Measurements from ENCODE around the gene SHANK3. TPM values are rescaled to one million over a fixed set of nuclear protein-coding genes. Genes with fewer than 3 reads are reported as not detected.

SHANK3 gene
- total RNA-seq, 5 donors from 2014 or later (not counting 1 experiment from before 2014, with no cell fraction given), result 0.22 to 0.47 (median 0.28) TPM

GRCh38 chr22:50673231-50674129 is 857 bp downstream of the SHANK3 start:
- ATAC-seq (replicated peaks in 1 of 4) (peak in 2 of 4 experiments; percentile 14 to 66), DNase-seq (peak in 23 of 35 experiments; percentile 16 to 57 (median 38))
- ChIA-PET CTCF (interaction anchor here in 1 of 2 donors (0.7 kb wide), 1 partner anchor 84 kb away, joined by 4 read pairs; no protein-coding TSS in a partner anchor), POLR2A (no interaction called here)
- 2% methylated on average over 28 of the region's 69 CpGs for WGBS (ENCODE audit: insufficient coverage)
- H3K4me1 Mint-ChIP-seq, result peaks cover 19 to 24% (median 22%) of the 10 kb centered on the region in 3 donors
- no peaks in the 10 kb centered on the region for H3K36me3 Mint-ChIP-seq
- H3K27ac Mint-ChIP-seq, result no peak overlapping the region
- peaks cover 35 to 40% of the 10 kb centered on the region in 2 donors for H3K27me3 Mint-ChIP-seq
- H3K9me3 Mint-ChIP-seq, result no peaks in the 10 kb centered on the region
- Histone ChIP-seq H3K9me3 (no peaks in the 10 kb centered on the region), H3K27me3 (replicated peaks in 1 of 2; ENCODE audit: control insufficient read depth in 2 of 2, extremely low read depth in 1 of 2, insufficient read depth in 2 of 2, low read length in 1 of 2) (peaks cover 0 to 68% of the 10 kb centered on the region in 2 experiments), H3K27ac (ENCODE audit: low read length) (no peak overlapping the region), H3K4me1 (ENCODE audit: control insufficient read depth in 1 of 2, extremely low read depth in 1 of 2, insufficient read depth in 2 of 2, low read length in 2 of 2) (peaks cover 0 to 20% of the 10 kb centered on the region in 2 experiments), H3K4me3 (ENCODE audit: control insufficient read depth in 1 of 2, extremely low read depth in 1 of 2, low read length in 1 of 2) (peak overlapping the region; percentile 26 to 60), H3K36me3 (ENCODE audit: control insufficient read depth in 2 of 2, extremely low read depth in 1 of 2, insufficient read depth in 1 of 2, low read length in 1 of 2) (no peaks in the 10 kb centered on the region)
- H3K4me3 Mint-ChIP-seq, result peak overlapping the region; percentile 60 to 71 (median 62)

GRCh38 chr22:50674130-50674500 is 1.5 kb downstream of the SHANK3 start:
- Histone ChIP-seq H3K9me3 (no peaks in the 10 kb centered on the region), H3K4me3 (ENCODE audit: control insufficient read depth in 1 of 2, extremely low read depth in 1 of 2, low read length in 1 of 2) (no peak overlapping the region), H3K27me3 (replicated peaks in 1 of 2; ENCODE audit: control insufficient read depth in 2 of 2, extremely low read depth in 1 of 2, insufficient read depth in 2 of 2, low read length in 1 of 2) (peaks cover 0 to 68% of the 10 kb centered on the region in 2 experiments), H3K27ac (ENCODE audit: low read length) (no peak overlapping the region), H3K4me1 (ENCODE audit: control insufficient read depth in 1 of 2, extremely low read depth in 1 of 2, insufficient read depth in 2 of 2, low read length in 2 of 2) (peaks cover 0 to 20% of the 10 kb centered on the region in 2 experiments), H3K36me3 (ENCODE audit: control insufficient read depth in 2 of 2, extremely low read depth in 1 of 2, insufficient read depth in 1 of 2, low read length in 1 of 2) (no peaks in the 10 kb centered on the region)
- DNase-seq (peak in 2 of 35 experiments; percentile 13 to 18), ATAC-seq (replicated peaks in 1 of 4) (peak; percentile 14 to 27 (median 26))
- no peak overlapping the region for H3K27ac Mint-ChIP-seq
- peaks cover 35 to 40% of the 10 kb centered on the region in 2 donors for H3K27me3 Mint-ChIP-seq
- H3K9me3 Mint-ChIP-seq, result no peaks in the 10 kb centered on the region
- H3K36me3 Mint-ChIP-seq, result no peaks in the 10 kb centered on the region
- 0% methylated on average over 16 of the region's 43 CpGs for WGBS (ENCODE audit: insufficient coverage)
- H3K4me1 Mint-ChIP-seq, result peaks cover 19 to 24% (median 22%) of the 10 kb centered on the region in 3 donors
- ChIA-PET POLR2A (no interaction called here), CTCF (no interaction called here)
- peak overlapping the region in 1 of 3 donors; percentile 71 for H3K4me3 Mint-ChIP-seq

GRCh38 chr22:50674606-50675552 is 2.3 kb downstream of the SHANK3 start:
- Histone ChIP-seq H3K9me3 (no peaks in the 10 kb centered on the region), H3K4me1 (ENCODE audit: control insufficient read depth in 1 of 2, extremely low read depth in 1 of 2, insufficient read depth in 2 of 2, low read length in 2 of 2) (peaks cover 0 to 20% of the 10 kb centered on the region in 2 experiments), H3K4me3 (ENCODE audit: control insufficient read depth in 1 of 2, extremely low read depth in 1 of 2, low read length in 1 of 2) (peak overlapping the region in 1 of 2 donors; percentile 44), H3K27me3 (replicated peaks in 1 of 2; ENCODE audit: control insufficient read depth in 2 of 2, extremely low read depth in 1 of 2, insufficient read depth in 2 of 2, low read length in 1 of 2) (peaks cover 0 to 68% of the 10 kb centered on the region in 2 experiments), H3K27ac (ENCODE audit: low read length) (no peak overlapping the region), H3K36me3 (ENCODE audit: control insufficient read depth in 2 of 2, extremely low read depth in 1 of 2, insufficient read depth in 1 of 2, low read length in 1 of 2) (no peaks in the 10 kb centered on the region)
- ATAC-seq (replicated peaks in 1 of 4), result peak; percentile 20 to 45 (median 36)
- WGBS (ENCODE audit: insufficient coverage), result 9% methylated on average over 93 of the region's 105 CpGs
- POLR2A ChIA-PET, result no interaction called here
- Mint-ChIP-seq H3K36me3 (no peaks in the 10 kb centered on the region), H3K4me1 (peaks cover 19 to 24% (median 22%) of the 10 kb centered on the region in 3 donors), H3K27me3 (peaks cover 35 to 40% of the 10 kb centered on the region in 2 donors), H3K9me3 (no peaks in the 10 kb centered on the region), H3K27ac (no peak overlapping the region), H3K4me3 (peak overlapping the region; percentile 57 to 64 (median 61))
- peak in 4 of 35 experiments; percentile 6 to 28 (median 15) for DNase-seq
- CTCF ChIA-PET, result no interaction called here

GRCh38 chr22:50675553-50676179 is 3.0 kb downstream of the SHANK3 start:
- Histone ChIP-seq H3K27ac (ENCODE audit: low read length) (no peak overlapping the region), H3K4me3 (ENCODE audit: control insufficient read depth in 1 of 2, extremely low read depth in 1 of 2, low read length in 1 of 2) (no peak overlapping the region), H3K36me3 (ENCODE audit: control insufficient read depth in 2 of 2, extremely low read depth in 1 of 2, insufficient read depth in 1 of 2, low read length in 1 of 2) (no peaks in the 10 kb centered on the region), H3K9me3 (no peaks in the 10 kb centered on the region), H3K4me1 (ENCODE audit: control insufficient read depth in 1 of 2, extremely low read depth in 1 of 2, insufficient read depth in 2 of 2, low read length in 2 of 2) (peaks cover 0 to 20% of the 10 kb centered on the region in 2 experiments), H3K27me3 (replicated peaks in 1 of 2; ENCODE audit: control insufficient read depth in 2 of 2, extremely low read depth in 1 of 2, insufficient read depth in 2 of 2, low read length in 1 of 2) (peaks cover 0 to 66% of the 10 kb centered on the region in 2 experiments)
- ChIA-PET POLR2A (no interaction called here), CTCF (no interaction called here)
- H3K4me1 Mint-ChIP-seq, result peaks cover 19 to 24% (median 22%) of the 10 kb centered on the region in 3 donors
- 92% methylated on average over 5 of the region's 9 CpGs for WGBS (ENCODE audit: insufficient coverage)
- H3K4me3 Mint-ChIP-seq, result peak overlapping the region; percentile 57 to 64 (median 61)
- H3K36me3 Mint-ChIP-seq, result no peaks in the 10 kb centered on the region
- DNase-seq (no peak), ATAC-seq (replicated peaks in 1 of 4) (no peak)
- no peaks in the 10 kb centered on the region for H3K9me3 Mint-ChIP-seq
- peaks cover 35 to 36% of the 10 kb centered on the region in 2 donors for H3K27me3 Mint-ChIP-seq
- no peak overlapping the region for H3K27ac Mint-ChIP-seq

GRCh38 chr22:50676180-50676636 is 3.6 kb downstream of the SHANK3 start:
- POLR2A ChIA-PET, result no interaction called here
- ATAC-seq (replicated peaks in 1 of 4) (no peak), DNase-seq (no peak)
- peaks cover 0 to 60% of the 10 kb centered on the region in 2 experiments for H3K27me3 ChIP-seq (replicated peaks in 1 of 2; ENCODE audit: control insufficient read depth in 2 of 2, extremely low read depth in 1 of 2, insufficient read depth in 2 of 2, low read length in 1 of 2)
- H3K4me1 ChIP-seq (ENCODE audit: control insufficient read depth in 1 of 2, extremely low read depth in 1 of 2, insufficient read depth in 2 of 2, low read length in 2 of 2), result peaks cover 0 to 20% of the 10 kb centered on the region in 2 experiments
- no peak overlapping the region for H3K27ac ChIP-seq (ENCODE audit: low read length)
- no peak overlapping the region for H3K4me3 ChIP-seq (ENCODE audit: control insufficient read depth in 1 of 2, extremely low read depth in 1 of 2, low read length in 1 of 2)
- CTCF ChIA-PET, result no interaction called here
- no peaks in the 10 kb centered on the region for H3K36me3 ChIP-seq (ENCODE audit: control insufficient read depth in 2 of 2, extremely low read depth in 1 of 2, insufficient read depth in 1 of 2, low read length in 1 of 2)
- Mint-ChIP-seq H3K9me3 (no peaks in the 10 kb centered on the region), H3K27me3 (peaks cover 31 to 33% of the 10 kb centered on the region in 2 donors), H3K27ac (peak overlapping the region in 1 of 2 donors; percentile 50), H3K4me1 (peaks cover 19 to 24% (median 22%) of the 10 kb centered on the region in 3 donors), H3K4me3 (peak overlapping the region; percentile 9 to 64 (median 57)), H3K36me3 (no peaks in the 10 kb centered on the region)
- H3K9me3 ChIP-seq, result no peaks in the 10 kb centered on the region
- 94% methylated on average over 9 of the region's 14 CpGs for WGBS (ENCODE audit: insufficient coverage)
